ENCODE data around the gene UBE3C.
"Not testable (repeated sequence)": the region's sequence is repeated elsewhere in the genome, so short reads cannot be mapped to it uniquely, and the experiment has no call there.

Gene UBE3C

GRCh38 chr7:157248659-157249058 lies 109.9 kb downstream of the UBE3C start:
- Histone ChIP-seq H3K9me3 (no peaks in the 10 kb centered on the region), H3K27ac (no peak overlapping the region), H3K4me3 (no peak overlapping the region), H3K4me1 (no peaks in the 10 kb centered on the region), H3K27me3 (no peaks in the 10 kb centered on the region), H3K36me3 (peaks cover 13 to 37% (median 19%) of the 10 kb centered on the region in 3 donors)
- TF ChIP-seq CTCF (IDR thresholded peaks at IDR 0.05) = no peak
- intact Hi-C loops (cut with DNase I; ENCODE audit: low total_unique reads) = no loop called here
- no peak for DNase-seq

- peak; percentile 44 to 64 for TF ChIP-seq CTCF (IDR thresholded peaks at IDR 0.05)
- H3K36me3 ChIP-seq = peaks cover 27 to 57% (median 32%) of the 10 kb centered on the region in 3 donors
- H3K4me3 ChIP-seq = no peak overlapping the region
- H3K27me3 ChIP-seq = no peaks in the 10 kb centered on the region
- no peaks in the 10 kb centered on the region for H3K9me3 ChIP-seq
- H3K4me1 ChIP-seq = no peaks in the 10 kb centered on the region
- H3K27ac ChIP-seq = no peak overlapping the region
- intact Hi-C loops (cut with DNase I; ENCODE audit: low total_unique reads) = no loop called here
- DNase-seq = no peak
These were observed 112.0 kb downstream of the UBE3C start for GRCh38 chr7:157250605-157251228.

GRCh38 chr7:157251817-157252216 lies 113.1 kb downstream of the UBE3C start:
- DNase-seq; intact Hi-C loops (cut with DNase I; ENCODE audit: low total_unique reads); H3K9me3 ChIP-seq; H3K27me3 ChIP-seq; H3K4me1 ChIP-seq; H3K27ac ChIP-seq; H3K4me3 ChIP-seq: not testable (repeated sequence)
- H3K36me3 ChIP-seq = peaks cover 38 to 68% (median 43%) of the 10 kb centered on the region in 3 donors

GRCh38 chr7:157253850-157254249 lies 115.1 kb downstream of the UBE3C start:
- no peak for TF ChIP-seq CTCF (IDR thresholded peaks at IDR 0.05)

GRCh38 chr7:157254781-157255180 lies 116.1 kb downstream of the UBE3C start:
- H3K4me3 ChIP-seq; intact Hi-C loops (cut with DNase I; ENCODE audit: low total_unique reads); H3K4me1 ChIP-seq; H3K27ac ChIP-seq; DNase-seq; H3K9me3 ChIP-seq; H3K27me3 ChIP-seq: not testable (repeated sequence)
- peaks cover 50 to 78% (median 55%) of the 10 kb centered on the region in 3 donors for H3K36me3 ChIP-seq

More at GRCh38 chr7:157253850-157254249, 115.1 kb downstream of the UBE3C start:
- intact Hi-C loops (cut with DNase I; ENCODE audit: low total_unique reads) = no loop called here
- Histone ChIP-seq H3K36me3 (peaks cover 45 to 78% (median 55%) of the 10 kb centered on the region in 3 donors), H3K4me1 (no peaks in the 10 kb centered on the region), H3K27me3 (no peaks in the 10 kb centered on the region), H3K9me3 (no peaks in the 10 kb centered on the region), H3K4me3 (no peak overlapping the region), H3K27ac (no peak overlapping the region)
- DNase-seq = no peak

GRCh38 chr7:157255201-157255606 lies 116.5 kb downstream of the UBE3C start:
- Histone ChIP-seq H3K36me3 (peaks cover 50 to 80% (median 56%) of the 10 kb centered on the region in 3 donors), H3K9me3 (no peaks in the 10 kb centered on the region), H3K4me1 (no peaks in the 10 kb centered on the region), H3K4me3 (no peak overlapping the region), H3K27ac (no peak overlapping the region), H3K27me3 (no peaks in the 10 kb centered on the region)
- intact Hi-C loops (cut with DNase I; ENCODE audit: low total_unique reads) = no loop called here
- TF ChIP-seq CTCF (IDR thresholded peaks at IDR 0.05) = no peak
- DNase-seq = no peak
